NT2/D1 (cell line): ENCODE results near the gene NEB.

Experiments
- SUZ12 ChIP-seq: IDR thresholded peaks from 2 replicates; pipeline ENCODE4 v1.6.1; 2011; ENCODE audit not compliant: insufficient read length, insufficient read depth; ENCODE audit errors: extremely low read depth
- YY1 ChIP-seq: IDR thresholded peaks from 2 replicates; pipeline ENCODE4 v1.6.1; 2011; ENCODE audit not compliant: insufficient read length, insufficient read depth
- ZNF274 ChIP-seq: IDR thresholded peaks from 2 replicates; pipeline ENCODE4 v1.6.1; 2011; ENCODE audit warnings: mild to moderate bottlenecking, low read depth, low read length

DNA sequence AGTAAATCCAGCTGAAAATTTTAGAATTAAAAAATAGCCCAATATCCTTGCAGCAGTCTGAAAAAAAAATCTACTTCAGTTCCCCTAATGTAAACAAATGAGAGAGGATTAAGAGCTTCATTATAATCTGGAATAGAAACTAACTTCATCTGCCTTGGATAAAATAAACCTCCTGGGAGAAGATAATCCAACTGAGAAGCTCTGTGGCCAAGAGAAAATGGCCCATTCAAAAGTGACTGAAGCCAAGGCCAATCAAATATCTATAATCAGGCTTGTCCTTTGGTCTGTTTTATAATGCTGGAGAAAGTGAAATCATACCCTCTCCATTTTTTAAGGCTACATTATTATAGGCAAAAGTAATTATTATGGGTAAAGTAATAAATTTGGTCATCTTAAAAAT, 110.0 kb downstream of the NEB start:
- TF ChIP-seq ZNF274 = no peak
- no peak for TF ChIP-seq SUZ12
- TF ChIP-seq YY1 = no peak
